ENCODE measurements around the gene FKBP14.
"Not testable (repeated sequence)": the region's sequence is repeated elsewhere in the genome, so short reads cannot be mapped to it uniquely, and the experiment has no call there.

Gene FKBP14

DNA sequence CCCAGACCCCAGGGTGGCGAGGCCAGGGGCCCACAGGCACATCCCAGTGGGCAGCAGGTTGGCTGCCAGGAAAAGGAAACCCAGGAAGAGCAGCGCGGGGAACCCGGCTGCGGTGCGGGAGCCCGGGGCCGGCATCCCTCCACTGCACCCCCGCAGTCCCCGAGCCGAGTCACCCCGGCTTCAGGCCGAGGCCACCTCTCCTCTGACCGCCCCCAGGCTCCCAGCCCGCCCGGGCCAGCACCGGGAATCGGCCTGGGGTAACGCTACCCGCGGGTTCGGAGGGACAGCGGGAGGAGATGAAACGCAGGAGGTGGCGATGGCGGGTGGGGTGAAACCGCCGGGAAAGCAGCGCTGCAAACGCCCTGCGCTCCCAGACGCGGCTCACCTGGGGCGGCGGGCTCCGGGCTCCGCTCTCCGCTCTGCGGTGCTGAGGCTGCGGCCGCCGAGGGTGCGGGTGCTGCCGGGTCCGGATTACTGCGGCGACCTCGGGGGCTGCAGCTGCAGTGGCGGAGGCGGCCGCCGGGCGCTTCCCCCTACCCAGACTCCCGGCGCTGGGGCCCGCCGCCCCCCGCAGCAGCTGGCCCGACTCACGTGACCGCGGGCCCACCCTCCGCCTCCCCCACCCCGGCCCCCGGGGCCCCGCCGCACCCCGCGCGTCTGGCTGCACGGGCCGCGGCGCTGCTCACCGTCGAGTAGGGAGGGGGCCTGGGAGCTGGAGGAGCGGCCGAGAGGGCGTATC, 37.1 kb downstream of the FKBP14 start, which contains the start of gene SCRN1:
Gene SCRN1 (minus strand): TSS at position 545 of the 739 bp plus-strand sequence. CDS start 20,734 bp downstream, outside the sequence.
- peak; percentile 1 for DNase-seq (ENCODE audit: low read depth)

DNA sequence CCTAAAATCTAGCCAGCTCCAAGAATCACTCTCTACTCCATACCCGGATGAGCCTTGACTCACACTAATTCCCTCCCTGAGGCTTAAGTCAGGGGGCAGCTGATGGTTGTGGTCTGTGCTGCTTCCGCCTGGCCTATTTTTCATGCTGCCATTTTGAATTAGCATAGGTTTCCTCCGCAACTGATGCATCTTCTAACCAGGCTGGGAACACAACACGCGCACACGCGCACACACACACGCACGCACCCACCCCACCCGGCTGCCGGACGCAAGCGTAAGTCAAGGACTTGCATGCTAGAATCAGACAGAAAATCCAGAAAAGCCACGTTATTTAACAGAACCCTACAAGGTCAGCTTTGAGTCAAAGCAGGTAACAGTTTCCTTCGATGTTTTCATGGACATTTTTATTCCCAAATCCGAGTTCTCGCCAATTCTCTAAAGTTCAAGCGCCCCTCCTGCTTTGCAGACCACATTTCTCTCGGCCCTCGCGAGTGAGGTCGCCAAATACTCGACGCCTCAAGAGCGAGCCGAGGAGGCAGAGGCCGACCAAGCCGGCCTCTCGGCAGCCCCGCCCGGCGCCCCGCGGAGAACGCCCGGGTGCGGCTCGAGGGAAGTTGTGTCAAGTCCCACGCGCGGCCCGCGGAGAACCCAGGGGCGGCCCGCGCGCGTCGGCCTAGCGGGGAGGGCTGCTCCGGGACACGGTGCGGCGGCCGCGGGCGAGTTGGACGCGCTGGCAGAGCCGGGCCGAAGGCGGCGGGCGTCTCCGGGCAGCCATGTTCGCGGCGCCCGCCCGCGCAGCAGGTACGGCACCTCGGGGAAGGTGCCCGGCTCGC, 37.9 kb downstream of the FKBP14 start:
- DNase-seq (ENCODE audit: low read depth), result peak; percentile 4

DNA sequence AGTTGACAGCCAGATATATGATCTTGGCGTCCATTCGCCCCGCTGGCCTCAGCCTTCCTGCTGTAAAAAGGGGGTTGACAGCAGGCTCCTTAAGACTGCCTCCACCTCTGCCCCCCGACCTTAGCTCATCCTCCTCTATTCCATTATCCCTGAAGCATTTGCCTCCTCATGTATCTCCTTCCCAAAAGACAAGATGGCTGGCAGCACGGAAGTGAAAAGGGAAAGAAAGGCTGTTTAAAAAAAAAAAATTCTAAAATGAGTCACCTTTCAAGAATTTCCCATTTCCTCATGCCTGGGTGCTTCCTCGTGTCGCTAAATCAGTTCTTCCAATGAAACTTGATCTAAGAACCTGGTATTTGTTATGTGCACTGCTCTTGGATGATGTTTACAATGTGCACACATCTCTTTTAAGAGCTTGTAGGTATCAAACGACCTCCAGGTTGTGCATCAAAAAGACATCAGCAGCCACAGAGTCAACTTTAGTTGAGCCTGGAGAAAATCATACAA, 38.6 kb downstream of the FKBP14 start:
- DNase-seq (ENCODE audit: low read depth), result no peak

DNA sequence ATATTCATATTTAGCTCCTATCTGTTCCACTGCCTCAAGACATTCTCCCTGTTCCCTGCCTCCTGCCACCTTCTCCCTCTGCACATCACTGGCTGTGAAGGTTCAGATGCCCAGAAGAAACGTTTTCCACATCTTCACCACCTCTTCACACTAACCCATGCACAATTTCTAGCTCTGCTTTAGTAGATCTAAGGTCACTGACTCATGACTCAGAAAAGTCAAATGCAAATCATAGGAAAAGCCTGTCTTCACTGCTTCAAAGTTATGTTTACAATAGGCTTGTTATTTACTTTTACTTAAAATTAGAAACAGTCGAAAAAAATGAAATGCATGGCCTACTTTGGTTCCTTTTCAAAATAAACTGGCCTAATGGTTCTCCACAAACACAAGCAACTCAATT, 39.4 kb downstream of the FKBP14 start:
- DNase-seq (ENCODE audit: low read depth), result no peak

DNA sequence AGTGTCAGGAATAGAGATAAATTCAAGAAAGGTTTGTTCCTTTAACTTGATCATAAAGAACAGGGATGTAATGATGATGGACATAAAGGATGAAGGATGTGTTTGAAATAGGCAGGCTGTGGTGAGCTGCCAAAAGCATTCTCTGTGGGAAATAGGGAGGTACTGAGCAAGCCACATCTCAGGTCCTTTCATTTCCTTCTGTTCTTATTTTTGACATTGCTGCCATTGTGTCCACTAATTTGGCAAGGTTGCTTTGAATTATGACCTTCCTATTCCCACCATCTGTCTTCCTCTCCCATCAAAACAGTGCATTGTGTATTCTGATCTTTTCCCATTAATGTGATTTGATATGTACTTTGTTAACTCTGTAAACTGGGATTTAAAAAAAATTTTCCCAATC, 46.4 kb downstream of the FKBP14 start:
- DNase-seq (ENCODE audit: low read depth), result no peak

DNA sequence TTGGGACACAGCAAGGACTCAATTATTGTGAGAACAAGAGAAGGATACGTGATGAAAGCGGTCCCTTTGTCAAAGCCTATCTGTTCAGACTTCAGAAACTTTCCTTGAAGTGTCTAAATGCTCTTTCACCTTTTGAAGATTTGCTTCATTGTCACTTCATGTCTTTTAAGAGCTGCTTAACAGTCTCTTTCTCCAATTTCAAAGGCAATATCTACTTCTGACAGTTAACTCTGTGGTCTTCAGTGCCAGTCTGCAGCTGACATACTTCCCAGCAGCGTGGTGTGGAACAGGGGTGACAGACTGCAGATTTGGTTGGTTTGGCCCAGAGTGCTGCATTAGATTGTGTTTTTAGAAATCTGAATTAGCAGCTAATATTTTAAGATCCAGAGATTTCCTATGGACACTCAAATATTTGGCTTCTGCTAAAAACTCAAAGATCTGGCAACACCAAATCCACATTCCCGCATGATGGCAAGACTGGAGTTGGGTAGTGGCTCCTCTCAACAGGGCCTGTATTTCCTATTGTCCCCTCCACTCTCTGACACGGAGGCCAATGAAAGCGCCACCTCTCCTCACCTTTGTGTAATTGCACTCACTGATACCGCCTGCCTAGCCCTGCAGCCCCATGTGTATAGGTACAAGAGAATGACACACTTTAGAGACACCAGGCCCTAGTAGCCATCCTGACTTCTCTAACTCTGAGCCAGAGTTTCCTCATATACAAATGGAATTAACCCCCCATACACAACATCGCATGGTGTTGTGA, 48.4 kb downstream of the FKBP14 start:
- DNase-seq (ENCODE audit: low read depth), result no peak

DNA sequence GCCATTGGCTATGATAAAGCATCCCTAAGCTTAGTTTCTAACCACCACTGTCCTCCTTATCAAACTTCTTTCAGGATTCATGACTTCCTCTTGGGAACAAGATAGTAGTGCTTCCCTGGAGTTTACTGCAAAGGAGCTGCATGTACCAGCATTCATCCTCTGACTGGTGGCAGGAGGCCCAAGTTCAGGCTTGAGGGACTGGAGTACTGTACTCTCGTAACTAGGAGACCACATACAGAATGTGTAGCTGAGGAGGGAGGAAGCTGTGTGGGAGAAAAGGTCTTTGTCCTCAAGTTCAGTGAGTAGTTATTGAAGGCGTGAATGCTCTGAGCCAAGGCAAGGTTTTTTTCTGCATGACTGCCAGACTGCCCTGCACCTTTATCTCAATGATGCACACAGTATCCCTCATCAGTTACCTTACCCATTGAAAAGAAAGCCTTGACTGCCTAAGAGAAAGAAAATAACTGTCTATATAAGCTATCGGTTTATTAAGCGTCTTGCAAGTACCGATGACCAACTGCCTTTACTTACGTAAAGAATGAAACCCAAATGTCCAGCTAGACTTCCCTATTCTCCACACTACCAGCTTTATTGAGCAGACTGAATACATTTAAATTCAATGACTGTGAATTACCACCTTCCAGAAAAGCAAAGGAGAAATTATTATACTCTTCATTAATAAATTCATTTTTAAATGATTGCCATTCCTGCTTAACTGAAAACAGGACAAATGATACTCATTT, 49.7 kb downstream of the FKBP14 start:
- no peak for DNase-seq (ENCODE audit: low read depth)

DNA sequence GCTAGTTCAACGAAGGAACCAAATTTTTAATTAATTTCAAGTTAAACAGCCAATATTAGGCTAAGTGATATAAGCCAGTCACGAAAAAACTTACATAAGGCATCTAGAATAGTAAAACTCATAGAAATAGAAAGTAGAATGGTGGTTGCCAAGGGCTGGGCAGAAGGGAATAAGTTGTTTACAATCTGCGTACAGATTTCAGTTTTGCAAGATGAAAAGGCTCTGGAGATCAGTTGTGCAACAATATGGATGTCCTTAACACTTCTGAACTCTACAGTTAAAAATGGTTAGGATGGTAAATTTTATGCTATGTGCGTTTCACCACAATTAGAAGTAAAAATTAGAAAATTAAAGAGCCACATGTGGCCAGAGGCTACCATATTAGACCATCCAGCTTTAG, 50.2 kb downstream of the FKBP14 start:
- no peak for DNase-seq (ENCODE audit: low read depth)

DNA sequence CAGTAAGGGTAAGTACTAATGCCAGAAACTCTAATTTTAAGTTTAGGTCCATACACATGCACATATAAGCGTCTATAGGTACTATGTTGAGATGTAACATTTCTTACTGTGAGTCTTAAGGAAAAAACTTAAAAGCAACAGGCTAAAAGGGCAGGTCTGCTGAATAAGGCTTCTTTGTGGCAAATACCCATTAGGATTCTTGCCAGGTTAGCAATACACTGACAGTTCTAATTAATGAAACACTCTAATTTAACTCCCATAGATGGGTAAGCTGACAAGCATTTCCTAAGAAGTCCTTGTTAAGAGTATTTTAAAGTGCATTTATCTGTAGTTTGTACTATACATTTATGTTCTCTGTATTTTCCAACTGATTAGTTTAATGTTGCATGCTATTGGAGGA, 50.9 kb downstream of the FKBP14 start:
- no peak for DNase-seq (ENCODE audit: low read depth)

DNA sequence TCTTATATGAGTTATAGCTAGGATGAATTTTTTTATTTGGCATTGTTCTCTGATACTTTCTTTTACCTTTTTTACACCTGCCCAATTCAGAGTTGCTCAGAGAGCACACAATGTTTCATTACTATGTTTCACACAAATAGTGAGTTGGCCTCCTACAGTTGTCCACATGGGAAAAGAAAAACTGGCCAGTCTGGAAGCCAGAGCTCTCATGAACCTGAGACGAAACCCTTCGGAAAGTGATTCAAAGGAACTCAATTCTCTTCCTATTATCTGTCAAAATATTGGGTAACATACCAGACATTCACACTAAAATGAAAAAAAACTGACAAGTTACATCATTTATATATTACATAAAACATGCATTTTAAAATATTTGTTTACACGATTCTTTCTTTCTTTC, 52.2 kb downstream of the FKBP14 start:
- no peak for DNase-seq (ENCODE audit: low read depth)

DNA sequence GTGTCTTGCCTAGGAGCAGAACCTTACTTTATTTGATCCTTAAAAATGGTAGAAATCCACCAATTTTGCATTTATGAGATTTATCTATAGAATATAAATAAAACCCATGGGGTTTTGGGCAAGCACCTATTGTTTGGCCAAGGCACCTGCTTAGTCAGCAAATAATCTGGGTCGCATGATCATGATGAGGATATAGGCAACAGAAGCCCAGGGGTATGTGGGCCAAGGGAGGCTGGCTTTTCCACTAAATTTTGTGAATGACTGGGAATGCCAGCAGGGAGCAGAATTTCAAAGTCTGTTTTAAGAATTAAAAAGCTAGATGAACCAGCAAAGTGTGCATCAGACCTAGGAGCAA, 54.2 kb downstream of the FKBP14 start:
- no peak for DNase-seq (ENCODE audit: low read depth)

DNA sequence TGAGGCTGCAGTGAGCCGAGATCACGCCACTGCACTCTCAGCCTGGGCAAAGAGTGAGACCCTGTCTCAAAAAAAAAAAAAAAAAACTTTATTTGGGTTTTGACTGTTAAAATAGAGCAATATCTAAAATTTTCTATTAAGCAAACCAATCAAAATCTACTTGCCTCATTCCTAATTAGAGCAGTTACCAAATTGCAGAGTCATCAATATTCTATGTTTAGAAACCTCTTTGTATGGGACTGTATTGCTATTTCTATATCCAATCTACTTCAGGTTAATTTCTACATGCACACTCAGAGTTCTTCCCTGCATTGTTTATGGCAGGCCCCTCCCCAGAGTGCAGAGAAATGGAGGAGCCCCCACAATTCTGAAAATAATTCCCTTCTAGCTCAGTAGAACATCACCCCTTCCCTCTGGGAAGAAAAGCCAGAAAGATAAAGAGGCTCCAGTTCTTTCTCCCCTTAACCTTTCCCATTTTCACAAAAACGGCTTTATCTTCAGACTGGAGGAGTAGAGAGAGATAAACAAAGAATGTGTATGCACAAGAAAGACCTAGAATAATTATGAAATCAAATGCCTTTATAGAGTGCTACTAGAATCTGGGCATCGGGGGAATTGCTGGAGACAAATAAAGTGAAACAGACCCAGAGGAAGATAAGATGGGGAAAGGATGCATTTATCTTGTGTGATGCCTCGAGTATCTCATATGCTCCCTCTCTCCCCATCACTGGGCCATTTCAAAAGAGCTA, 54.8 kb downstream of the FKBP14 start:
- DNase-seq (ENCODE audit: low read depth), result no peak

DNA sequence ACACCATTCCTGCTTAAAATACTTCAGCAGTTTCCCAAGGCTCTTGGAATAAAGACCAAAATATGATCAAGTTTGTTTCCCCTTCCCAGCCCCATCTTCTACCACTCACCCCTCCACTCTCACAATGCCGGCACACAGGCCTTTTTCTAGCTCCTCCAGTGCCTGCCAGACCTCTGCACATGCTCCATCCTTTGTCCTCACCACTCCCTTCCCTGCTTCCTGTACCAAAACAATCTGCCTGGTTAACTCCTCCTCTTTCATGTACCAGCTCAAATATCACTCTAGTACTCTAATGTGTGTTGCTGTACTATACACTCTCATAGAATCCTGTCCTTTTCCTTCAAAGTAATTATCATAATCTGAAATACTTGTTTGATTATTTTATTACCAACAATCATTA, 56.3 kb downstream of the FKBP14 start:
- DNase-seq (ENCODE audit: low read depth), result no peak

DNA sequence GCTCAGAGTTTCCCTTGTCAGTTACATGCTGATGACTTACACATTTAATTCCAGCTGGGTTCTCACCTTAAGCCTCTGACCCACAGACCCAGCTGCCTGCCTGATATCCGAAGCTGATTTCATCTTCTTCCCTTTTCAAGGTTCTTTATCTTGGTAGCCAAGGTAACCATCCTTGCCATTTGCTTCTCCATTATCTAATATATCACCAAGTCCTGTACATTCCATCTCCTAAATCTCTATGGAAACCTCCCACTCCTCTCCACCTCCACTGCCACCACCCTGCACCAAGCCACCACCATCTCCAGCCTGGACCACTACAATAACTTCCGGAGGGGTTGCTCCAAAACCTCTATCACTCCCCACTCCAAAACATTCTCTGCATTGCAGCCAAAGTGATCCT, 56.8 kb downstream of the FKBP14 start:
- no peak for DNase-seq (ENCODE audit: low read depth)

DNA sequence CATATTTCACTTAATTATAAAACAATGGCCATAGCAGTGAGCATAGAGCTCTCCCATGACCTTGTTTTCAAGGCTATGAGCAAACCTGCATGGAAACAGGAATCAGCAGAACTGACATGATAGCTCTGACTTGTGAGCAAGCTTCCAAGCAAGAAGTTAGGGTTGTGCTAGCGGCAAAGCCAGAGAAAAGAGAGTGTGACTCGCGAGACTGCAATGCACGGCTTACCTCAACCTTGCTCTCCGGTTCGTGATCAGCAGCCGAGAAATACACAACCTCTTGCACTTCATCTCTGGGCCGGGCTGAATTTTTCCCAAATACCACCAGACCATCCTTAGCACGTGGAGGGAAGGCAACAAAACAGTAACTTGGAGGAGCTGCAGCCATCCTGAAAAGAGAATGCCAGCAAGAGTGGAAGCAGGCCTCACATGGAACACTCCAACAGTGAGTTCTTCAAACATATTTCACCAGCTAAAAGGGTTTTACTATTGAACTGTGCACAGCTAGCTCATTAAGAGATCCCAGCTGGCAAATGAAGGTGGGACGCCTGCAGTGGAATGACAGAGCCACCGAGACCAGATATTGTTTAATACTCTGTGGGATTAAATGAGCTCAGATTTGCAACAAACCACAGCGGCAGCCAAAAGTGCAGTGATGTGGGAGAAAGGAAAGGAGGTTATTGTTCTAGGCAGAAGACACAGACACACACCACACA, 57.7 kb downstream of the FKBP14 start:
- no peak for DNase-seq (ENCODE audit: low read depth)

DNA sequence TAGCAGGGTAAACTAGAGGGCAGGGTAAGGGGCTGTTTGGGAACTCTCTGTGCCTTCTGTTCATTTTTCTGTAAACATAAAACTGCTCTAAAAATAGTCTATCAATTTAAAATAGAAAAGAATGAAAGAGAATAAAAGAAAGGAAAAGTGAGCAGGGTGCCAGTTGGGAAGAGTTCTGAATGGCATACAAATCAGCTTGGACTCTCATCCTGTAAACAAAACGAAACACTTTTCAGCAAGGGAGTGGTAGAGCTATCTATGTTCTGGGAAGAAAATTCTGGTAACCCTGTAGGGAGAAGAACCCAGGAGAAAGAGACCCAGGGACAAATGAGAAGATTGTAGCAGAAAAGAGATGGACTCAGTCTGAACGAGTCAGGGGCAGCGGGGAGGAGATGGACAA, 61.5 kb downstream of the FKBP14 start:
- no peak for DNase-seq (ENCODE audit: low read depth)

DNA sequence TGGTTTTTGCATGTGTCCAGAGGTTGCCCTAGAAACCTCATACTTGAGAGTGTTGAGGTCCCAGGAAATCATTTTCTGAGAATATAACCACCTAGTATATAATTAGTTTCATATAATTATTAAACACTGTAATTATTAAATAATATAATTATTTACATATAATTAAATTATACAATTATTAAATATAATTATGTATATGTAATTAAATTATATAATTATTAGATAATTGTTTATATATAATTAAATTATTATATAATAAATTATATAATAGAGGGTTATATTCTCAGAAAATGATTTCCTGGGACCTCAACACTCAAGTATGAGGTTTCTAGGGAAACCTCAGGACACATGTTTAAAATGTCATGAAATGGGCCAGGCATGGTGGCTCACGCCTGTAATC, 64.5 kb downstream of the FKBP14 start:
- DNase-seq (ENCODE audit: low read depth), result no peak

DNA sequence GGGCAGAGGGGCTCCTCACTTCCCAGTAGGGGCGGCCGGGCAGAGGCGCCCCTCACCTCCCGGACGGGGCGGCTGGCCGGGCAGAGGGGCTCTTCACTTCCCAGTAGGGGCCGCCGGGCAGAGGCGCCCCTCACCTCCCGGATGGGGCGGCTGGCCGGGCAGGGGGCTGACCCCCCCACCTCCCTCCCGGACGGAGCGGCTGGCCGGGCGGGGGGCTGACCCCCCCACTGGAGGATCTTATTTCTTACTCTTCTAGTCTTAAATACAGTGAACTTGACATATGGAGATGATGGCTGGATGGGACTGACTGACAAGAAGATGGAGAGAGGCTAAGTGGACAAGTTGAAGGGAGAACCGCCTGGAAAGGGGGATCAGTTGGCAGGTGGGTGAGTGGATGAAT, 64.9 kb downstream of the FKBP14 start:
- DNase-seq (ENCODE audit: low read depth), result not testable (repeated sequence)
